Prostate gland (tissue), 2 donors: ENCODE measurements around the gene OR2H1. TPM values are rescaled to one million over a fixed set of nuclear protein-coding genes. Genes with fewer than 3 reads are reported as not detected.
"Not testable (repeated sequence)": the region's sequence is repeated elsewhere in the genome, so short reads cannot be mapped to it uniquely, and the experiment has no call there.

ENCODE experiments used
- DNase-seq: peaks from one replicate; pipeline ENCODE4 v3.0.0-alpha.2; 2019; ENCODE audit warnings: low spot score
- H3K27ac ChIP-seq, 2 donors: fragments of 200-600 bp; sonication (generic); 2 replicates each; pipeline ENCODE4 v1.5.1; 2017 to 2019
- H3K27me3 ChIP-seq: fragments of 200-600 bp; sonication (generic); replicated peaks from 2 replicates; pipeline ENCODE4 v1.5.1; 2019; ENCODE audit not compliant: insufficient read depth
- H3K36me3 ChIP-seq, 2 donors: fragments of 200-600 bp; sonication (generic); 1 replicate in 1 of 2; 2 replicates in 1 of 2; pipeline versions ENCODE4 v1.5.1 to v1.8.1; 2017 to 2019
- H3K4me1 ChIP-seq: fragments of 200-600 bp; sonication (generic); replicated peaks from 2 replicates; pipeline ENCODE4 v1.5.1; 2019
- H3K4me3 ChIP-seq, 2 donors: fragments of 200-600 bp; sonication (generic); 2 replicates each; pipeline ENCODE4 v1.5.1; 2017 to 2019
- H3K9me3 ChIP-seq: fragments of 200-600 bp; sonication (generic); 2 replicates; pipeline ENCODE4 v1.5.1; 2017
- CTCF ChIP-seq, 4 experiments: fragments of 200-600 bp in 2 of 4; fragments of 450-650 bp in 2 of 4; sonication (generic) in 2 of 4; IDR thresholded peaks; 1 replicate in 3 of 4; 2 replicates in 1 of 4; pipeline ENCODE4 v1.5.1; 2016 to 2019; ENCODE audit warnings: antibody characterized with exemption in 4 of 4, mild to moderate bottlenecking in 2 of 4, moderate library complexity in 2 of 4
- POLR2A ChIP-seq: fragments of 450-650 bp; IDR thresholded peaks from one replicate; pipeline ENCODE4 v1.6.1; 2016; ENCODE audit warnings: antibody characterized with exemption, mild to moderate bottlenecking
- POLR2AphosphoS5 ChIP-seq: sonication (generic); formaldehyde crosslinking; IDR thresholded peaks from one replicate; pipeline ENCODE4 v1.6.1; 2017; ENCODE audit warnings: antibody characterized with exemption
- WGBS: methylation state at CpG from one replicate; pipeline ENCODE4 v1.1.5; 2018; 5-methylcytosine and 5-hydroxymethylcytosine counted together
- intact Hi-C: fragments of 100-400 bp; cut with DNase I; formaldehyde crosslinking; loops from one replicate; pipeline ENCODE4 v1.14.2; 2022
- total RNA-seq, 2 donors: library from RNA; depleted of rRNA; stranded (reverse); fragments of >200 nt; gene quantifications; one replicate each; pipeline ENCODE4 v1.1.0, GENCODE V29; 2016

Gene OR2H1
- total RNA-seq, 2 donors from 2014 or later, result 1.1 TPM; not detected in 1

- H3K9me3 ChIP-seq, result no peaks in the 10 kb centered on the region
- no peak overlapping the region for H3K27ac ChIP-seq
- 40% methylated on average over 1 of the region's 1 CpG for WGBS
- H3K27me3 ChIP-seq, result no peaks in the 10 kb centered on the region
- intact Hi-C loops, result no loop called here
- no peaks in the 10 kb centered on the region for H3K4me1 ChIP-seq
- no peaks in the 10 kb centered on the region for H3K36me3 ChIP-seq
- no peak overlapping the region for H3K4me3 ChIP-seq
- DNase-seq, result no peak
- TF ChIP-seq POLR2AphosphoS5, result no peak
- TF ChIP-seq POLR2A, result no peak
- TF ChIP-seq CTCF (IDR thresholded peaks at IDR 0.05), result no peak
Observed at GRCh38 chr6:29425075-29425474, 31.9 kb upstream of the OR2H1 start.

DNA sequence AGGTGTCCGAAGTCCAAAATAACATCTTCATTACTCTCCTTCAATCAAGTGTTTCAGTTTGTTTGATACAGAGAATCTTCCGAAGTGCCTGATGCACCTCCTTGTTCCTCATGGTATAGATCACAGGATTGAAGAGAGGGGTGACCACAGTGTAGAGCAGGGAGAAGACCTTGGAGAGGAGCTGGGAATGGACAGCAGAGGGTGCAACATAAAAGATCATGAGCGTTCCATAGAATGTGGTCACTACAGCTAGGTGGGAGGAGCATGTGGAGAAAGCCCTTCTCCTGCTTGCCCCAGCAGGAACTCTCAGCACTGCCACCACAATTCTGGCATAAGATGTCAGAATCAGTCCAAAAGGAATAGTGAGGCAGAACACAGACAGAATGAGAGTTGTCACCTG, 30.3 kb upstream of the OR2H1 start:
- no peaks in the 10 kb centered on the region for H3K27me3 ChIP-seq
- H3K36me3 ChIP-seq, result no peaks in the 10 kb centered on the region
- no peaks in the 10 kb centered on the region for H3K4me1 ChIP-seq
- H3K9me3 ChIP-seq, result no peaks in the 10 kb centered on the region
- no peak overlapping the region for H3K4me3 ChIP-seq
- no peak overlapping the region for H3K27ac ChIP-seq
- intact Hi-C loops, result no loop called here
- TF ChIP-seq CTCF (IDR thresholded peaks at IDR 0.05) (no peak), POLR2A (no peak), POLR2AphosphoS5 (no peak)
- 93% methylated on average over 3 of the region's 3 CpGs for WGBS
- DNase-seq, result no peak

DNA sequence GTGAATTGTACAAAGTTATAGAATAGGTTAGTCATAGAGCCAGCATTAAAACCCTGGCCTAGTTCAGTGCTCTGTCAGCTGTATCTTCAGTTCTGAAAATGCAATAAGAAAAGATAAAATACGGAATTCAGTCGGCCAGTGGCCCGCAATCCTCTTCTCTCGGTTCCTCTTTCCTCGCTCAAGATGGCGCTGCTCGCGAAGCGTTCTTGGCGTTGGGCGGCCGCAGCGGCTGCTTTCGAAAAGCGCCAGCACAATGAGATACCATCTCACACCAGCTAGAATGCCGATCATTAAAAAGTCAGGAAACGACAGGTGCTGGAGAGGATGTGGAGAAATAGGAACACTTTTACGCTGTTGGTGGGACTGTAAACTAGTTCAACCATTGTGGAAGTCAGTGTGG, 20.2 kb upstream of the OR2H1 start:
- H3K4me3 ChIP-seq, H3K9me3 ChIP-seq, H3K27ac ChIP-seq, intact Hi-C loops, H3K36me3 ChIP-seq, H3K4me1 ChIP-seq, H3K27me3 ChIP-seq, DNase-seq: not testable (repeated sequence)
- WGBS, result 81% methylated on average over 18 of the region's 18 CpGs

- TF ChIP-seq CTCF (IDR thresholded peaks at IDR 0.05) (no peak), POLR2A (no peak), POLR2AphosphoS5 (no peak)
- intact Hi-C loops, result no loop called here
- no peak within 1 kb of the TSS for H3K4me3 ChIP-seq
- no peak within 1 kb of the TSS for H3K27ac ChIP-seq
- H3K9me3 ChIP-seq, result no peaks in the 10 kb centered on the region
- no peaks in the 10 kb centered on the region for H3K4me1 ChIP-seq
- no peak for DNase-seq
- H3K27me3 ChIP-seq, result no peaks in the 10 kb centered on the region
- H3K36me3 ChIP-seq, result no peaks in the 10 kb centered on the region
Observed at GRCh38 chr6:29439006-29439405, 17.9 kb upstream of the OR2H1 start, which contains the start of gene OR10C1. Gene OR10C1, plus strand, starts transcription at chr6:29439306. Its CDS starts 710 bp downstream, at chr6:29440016.

- WGBS, result 96% methylated on average over 1 of the region's 1 CpG
- no peak for TF ChIP-seq POLR2AphosphoS5
- TF ChIP-seq POLR2A, result no peak
- no peak for TF ChIP-seq CTCF (IDR thresholded peaks at IDR 0.05)
- Histone ChIP-seq H3K36me3 (no peaks in the 10 kb centered on the region), H3K27ac (no peak overlapping the region), H3K9me3 (no peaks in the 10 kb centered on the region), H3K27me3 (no peaks in the 10 kb centered on the region), H3K4me1 (no peaks in the 10 kb centered on the region), H3K4me3 (no peak overlapping the region)
- DNase-seq, result no peak
- intact Hi-C loops, result no loop called here
Observed at GRCh38 chr6:29442719-29443118, 14.2 kb upstream of the OR2H1 start.

GRCh38 chr6:29444031-29444430, 12.9 kb upstream of the OR2H1 start:
- intact Hi-C loops, H3K27me3 ChIP-seq, H3K4me3 ChIP-seq, DNase-seq, H3K36me3 ChIP-seq, H3K9me3 ChIP-seq, H3K27ac ChIP-seq, H3K4me1 ChIP-seq: not testable (repeated sequence)
- 88% methylated on average over 1 of the region's 1 CpG for WGBS
